Gastrocnemius medialis (tissue), 4 donors: ENCODE data around the gene ITIH2.

Experiments used
- POLR2A ChIP-seq, 2 donors: fragments of 450-650 bp; IDR thresholded peaks; one replicate each; pipeline ENCODE4 v1.6.1; 2017; ENCODE audit warnings: antibody characterized with exemption in 2 of 2, mild to moderate bottlenecking in 2 of 2, moderate library complexity in 2 of 2
- TF ChIP-seq, protein P1 (sequence below), 5 experiments: fragments of 450-650 bp in 3 of 5; fragments of 200-600 bp in 2 of 5; sonication (generic) in 2 of 5; IDR thresholded peaks in 4 of 5; conservative IDR thresholded peaks in 1 of 5; 1 replicate in 4 of 5; 2 replicates in 1 of 5; pipeline ENCODE4 v1.5.1; 2016 to 2019; ENCODE audit warnings: antibody characterized with exemption in 5 of 5, mild to moderate bottlenecking in 3 of 5, moderate library complexity in 3 of 5

- TF ChIP-seq, protein P1, sequence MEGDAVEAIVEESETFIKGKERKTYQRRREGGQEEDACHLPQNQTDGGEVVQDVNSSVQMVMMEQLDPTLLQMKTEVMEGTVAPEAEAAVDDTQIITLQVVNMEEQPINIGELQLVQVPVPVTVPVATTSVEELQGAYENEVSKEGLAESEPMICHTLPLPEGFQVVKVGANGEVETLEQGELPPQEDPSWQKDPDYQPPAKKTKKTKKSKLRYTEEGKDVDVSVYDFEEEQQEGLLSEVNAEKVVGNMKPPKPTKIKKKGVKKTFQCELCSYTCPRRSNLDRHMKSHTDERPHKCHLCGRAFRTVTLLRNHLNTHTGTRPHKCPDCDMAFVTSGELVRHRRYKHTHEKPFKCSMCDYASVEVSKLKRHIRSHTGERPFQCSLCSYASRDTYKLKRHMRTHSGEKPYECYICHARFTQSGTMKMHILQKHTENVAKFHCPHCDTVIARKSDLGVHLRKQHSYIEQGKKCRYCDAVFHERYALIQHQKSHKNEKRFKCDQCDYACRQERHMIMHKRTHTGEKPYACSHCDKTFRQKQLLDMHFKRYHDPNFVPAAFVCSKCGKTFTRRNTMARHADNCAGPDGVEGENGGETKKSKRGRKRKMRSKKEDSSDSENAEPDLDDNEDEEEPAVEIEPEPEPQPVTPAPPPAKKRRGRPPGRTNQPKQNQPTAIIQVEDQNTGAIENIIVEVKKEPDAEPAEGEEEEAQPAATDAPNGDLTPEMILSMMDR (IDR thresholded peaks at IDR 0.05 in 4 of 5, conservative IDR thresholded peaks at IDR 0.05 in 1 of 5), result no peak
- TF ChIP-seq POLR2A (IDR thresholded peaks at IDR 0.05), result no peak
Observed at GRCh38 chr10:7667262-7668141, 35.6 kb upstream of the ITIH2 start.
